ENCODE data around the gene BCR. TPM values are rescaled to one million over a fixed set of nuclear protein-coding genes. Genes with fewer than 3 reads are reported as not detected.
A peak's percentile ranks its signal among the peaks of the same experiment; 100 is the strongest.
"Not testable (repeated sequence)": the region's sequence is repeated elsewhere in the genome, so short reads cannot be mapped to it uniquely, and the experiment has no call there.

The BCR gene
- total RNA-seq, 2 donors from 2014 or later, result 43.3 to 50.3 TPM

GRCh38 chr22:23309261-23309660 is 129.0 kb downstream of the BCR start:
- not testable (repeated sequence) for H3K4me3 Mint-ChIP-seq

GRCh38 chr22:23310443-23311097 is 130.3 kb downstream of the BCR start:
- not testable (repeated sequence) for H3K27ac Mint-ChIP-seq; H3K27me3 Mint-ChIP-seq; H3K4me1 Mint-ChIP-seq; H3K4me3 Mint-ChIP-seq; ATAC-seq (replicated peaks); H3K9me3 Mint-ChIP-seq
- H3K36me3 Mint-ChIP-seq (ENCODE audit: low read depth), result peaks cover 19% of the 10 kb centered on the region

More at GRCh38 chr22:23309261-23309660, 129.0 kb downstream of the BCR start:
- not testable (repeated sequence) for H3K27me3 Mint-ChIP-seq; H3K27ac Mint-ChIP-seq; H3K9me3 Mint-ChIP-seq; H3K4me1 Mint-ChIP-seq; ATAC-seq (replicated peaks)
- peaks cover 15% of the 10 kb centered on the region for H3K36me3 Mint-ChIP-seq (ENCODE audit: low read depth)

- not testable (repeated sequence) for H3K9me3 Mint-ChIP-seq; ATAC-seq (replicated peaks); H3K27me3 Mint-ChIP-seq; H3K4me1 Mint-ChIP-seq; H3K27ac Mint-ChIP-seq; H3K4me3 Mint-ChIP-seq
- peaks cover 20% of the 10 kb centered on the region for H3K36me3 Mint-ChIP-seq (ENCODE audit: low read depth)
Measured at GRCh38 chr22:23311635-23312420, 131.5 kb downstream of the BCR start.

DNA sequence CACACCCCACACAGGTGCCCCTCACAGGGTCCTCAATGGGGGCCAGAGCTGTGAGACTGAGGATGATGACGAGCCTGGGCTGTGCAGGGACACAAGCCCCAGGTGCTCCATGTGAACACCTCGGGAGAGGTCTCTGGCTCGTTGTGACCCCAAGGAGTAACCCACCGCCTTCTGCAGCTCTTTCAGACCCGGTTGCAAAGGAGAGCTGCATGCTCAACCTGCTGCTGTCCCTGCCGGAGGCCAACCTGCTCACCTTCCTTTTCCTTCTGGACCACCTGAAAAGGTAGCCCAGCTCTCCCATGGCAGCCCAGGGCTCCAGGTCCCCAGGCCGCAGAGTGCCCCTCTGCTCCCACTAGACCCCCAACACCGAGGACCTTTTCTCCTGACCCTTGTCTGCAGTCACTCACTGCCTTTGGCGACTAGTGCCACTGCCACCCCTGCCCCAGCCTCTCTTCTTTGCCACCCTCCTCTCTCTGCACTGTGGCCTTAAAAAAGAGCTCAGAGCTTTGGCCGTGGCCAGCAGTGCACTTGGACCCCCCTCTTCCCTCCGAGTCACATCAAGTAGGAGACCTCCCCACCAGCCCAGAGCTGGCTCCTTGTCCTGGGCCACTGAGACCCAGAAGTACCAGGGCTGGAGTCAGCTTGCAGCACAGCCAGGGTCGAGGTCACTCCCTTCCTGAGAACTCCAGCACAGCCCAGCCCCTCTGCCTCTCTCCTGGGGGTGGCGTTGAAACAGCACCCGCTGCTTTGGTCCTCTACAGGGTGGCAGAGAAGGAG is 133.7 kb downstream of the BCR start:
- Mint-ChIP-seq H3K9me3 (no peaks in the 10 kb centered on the region), H3K36me3 (ENCODE audit: low read depth) (peaks cover 20% of the 10 kb centered on the region), H3K27ac (no peak overlapping the region), H3K27me3 (no peaks in the 10 kb centered on the region), H3K4me3 (no peak overlapping the region), H3K4me1 (no peaks in the 10 kb centered on the region)
- ATAC-seq (replicated peaks), result no peak

- H3K9me3 Mint-ChIP-seq, result no peaks in the 10 kb centered on the region
- no peak overlapping the region for H3K4me3 Mint-ChIP-seq
- peaks cover 20% of the 10 kb centered on the region for H3K36me3 Mint-ChIP-seq (ENCODE audit: low read depth)
- no peaks in the 10 kb centered on the region for H3K27me3 Mint-ChIP-seq
- no peak overlapping the region for H3K27ac Mint-ChIP-seq
- H3K4me1 Mint-ChIP-seq, result no peaks in the 10 kb centered on the region
- ATAC-seq (replicated peaks), result peak; percentile 56
Measured at GRCh38 chr22:23315341-23315917, 135.1 kb downstream of the BCR start.

DNA sequence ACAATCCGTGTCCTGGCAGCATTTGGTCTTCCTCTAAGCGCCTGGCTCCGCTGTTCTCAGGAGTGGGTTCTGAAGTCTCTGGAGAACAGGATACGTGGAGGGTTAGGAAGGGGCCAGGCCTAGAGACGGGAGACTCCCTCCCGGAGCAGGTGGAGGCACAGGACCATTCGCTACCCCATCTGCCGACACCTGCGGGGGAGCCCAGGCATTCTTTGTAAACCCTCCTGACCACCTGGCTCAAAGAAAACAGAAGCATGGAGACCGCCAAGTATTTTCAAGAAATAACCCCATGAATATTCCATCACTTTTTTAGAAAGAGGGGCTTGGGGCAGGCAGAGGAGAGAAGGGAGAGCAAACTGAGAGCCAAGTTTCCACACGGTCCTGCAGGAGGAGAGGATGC is 136.3 kb downstream of the BCR start:
- not testable (repeated sequence) for H3K4me3 Mint-ChIP-seq; ATAC-seq (replicated peaks); H3K4me1 Mint-ChIP-seq; H3K9me3 Mint-ChIP-seq; H3K27me3 Mint-ChIP-seq; H3K27ac Mint-ChIP-seq
- peaks cover 20% of the 10 kb centered on the region for H3K36me3 Mint-ChIP-seq (ENCODE audit: low read depth)

GRCh38 chr22:23318316-23318715 is 138.0 kb downstream of the BCR start:
- not testable (repeated sequence) for H3K27ac Mint-ChIP-seq; H3K4me1 Mint-ChIP-seq; H3K9me3 Mint-ChIP-seq; ATAC-seq (replicated peaks); H3K4me3 Mint-ChIP-seq; H3K27me3 Mint-ChIP-seq
- peaks cover 20% of the 10 kb centered on the region for H3K36me3 Mint-ChIP-seq (ENCODE audit: low read depth)

DNA sequence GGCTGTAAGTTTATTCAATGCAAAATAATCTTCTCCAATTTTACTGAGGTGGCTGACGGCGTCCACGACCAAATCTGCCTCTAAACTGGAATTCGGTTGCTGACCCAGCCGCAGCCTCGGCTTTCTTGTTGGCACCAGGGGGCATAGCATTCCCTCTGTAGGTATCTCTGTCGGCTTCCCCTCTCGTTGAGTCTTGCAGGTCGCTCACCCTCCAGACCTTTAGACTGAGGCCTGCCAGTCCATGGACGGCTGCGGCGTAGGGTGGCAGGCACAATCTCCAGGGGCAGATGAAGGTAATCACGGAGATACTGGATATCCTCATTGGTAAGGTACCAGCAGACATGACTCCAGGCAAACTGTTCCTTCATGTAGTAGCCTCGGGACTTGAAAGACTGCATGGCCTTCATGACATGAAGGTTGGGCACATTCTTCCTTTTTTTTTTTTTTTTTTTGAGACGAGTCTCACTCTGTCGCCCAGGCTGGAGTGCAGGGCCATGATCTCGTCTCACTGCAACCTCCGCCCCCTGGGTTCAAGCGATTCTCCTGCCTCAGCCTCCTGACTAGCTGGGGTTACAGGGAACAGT is 142.3 kb downstream of the BCR start:
- ATAC-seq (replicated peaks); H3K9me3 Mint-ChIP-seq; H3K36me3 Mint-ChIP-seq (ENCODE audit: low read depth); H3K4me1 Mint-ChIP-seq; H3K27ac Mint-ChIP-seq; H3K27me3 Mint-ChIP-seq; H3K4me3 Mint-ChIP-seq: not testable (repeated sequence)

DNA sequence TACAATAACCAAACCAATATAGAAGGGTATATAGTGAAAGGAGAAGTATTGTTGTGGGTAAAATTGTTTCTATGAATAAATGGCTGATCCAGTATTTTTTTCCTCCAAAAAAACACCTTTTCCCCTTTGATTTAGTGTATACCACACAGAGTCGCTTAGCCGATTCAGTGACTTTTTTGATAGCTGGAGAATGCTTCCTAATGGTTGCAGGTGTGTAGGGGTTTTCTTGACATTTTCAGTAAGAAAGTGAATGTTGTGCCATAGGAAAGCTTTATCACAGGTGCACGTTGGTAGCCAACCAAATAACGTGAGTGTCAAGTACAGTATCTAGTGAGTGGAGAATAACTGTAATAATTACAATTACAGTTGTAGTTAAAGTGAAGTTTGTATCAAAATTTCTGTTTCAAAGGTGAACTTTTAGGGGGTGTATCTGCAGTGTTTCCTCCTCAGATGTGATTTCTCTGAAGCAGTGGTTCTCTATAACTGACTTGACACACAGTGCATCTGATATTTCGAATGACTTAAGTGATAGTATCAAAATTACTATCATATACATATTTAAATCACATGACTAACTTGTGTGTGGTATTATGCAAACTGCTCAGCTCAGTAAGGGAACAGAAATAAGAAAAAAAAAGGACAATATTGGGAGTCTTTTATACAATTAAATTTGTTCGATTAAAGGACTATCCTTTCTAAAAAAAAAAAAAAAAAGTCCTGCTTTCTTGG is 143.8 kb downstream of the BCR start:
- ATAC-seq (replicated peaks), result peak; percentile 96
- not testable (repeated sequence) for H3K27ac Mint-ChIP-seq, H3K4me1 Mint-ChIP-seq

DNA sequence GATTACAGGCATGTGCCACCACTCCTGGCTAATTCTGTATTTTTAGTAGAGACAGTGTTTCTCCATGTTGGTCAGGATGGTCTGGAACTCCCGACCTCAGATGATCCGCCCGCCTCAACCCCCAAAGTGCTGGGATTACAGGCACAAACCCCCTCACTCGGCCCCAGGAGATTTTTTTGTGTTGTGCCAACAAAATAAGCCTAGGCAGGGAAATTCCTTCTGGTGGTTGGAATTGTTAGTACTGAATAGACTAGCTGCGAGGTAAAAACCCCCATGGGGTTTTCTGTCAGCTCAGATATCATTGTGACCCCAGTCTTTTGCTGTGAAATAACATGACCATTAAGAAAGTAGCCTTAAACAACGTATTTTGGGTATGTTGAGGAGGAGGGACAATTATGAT is 144.9 kb downstream of the BCR start:
- ATAC-seq (replicated peaks), result no peak
- Mint-ChIP-seq H3K36me3 (ENCODE audit: low read depth) (no peaks in the 10 kb centered on the region), H3K27ac (no peak overlapping the region), H3K4me1 (no peaks in the 10 kb centered on the region), H3K4me3 (no peak overlapping the region), H3K9me3 (no peaks in the 10 kb centered on the region), H3K27me3 (no peaks in the 10 kb centered on the region)

More for the DNA sequence above, 143.8 kb downstream of the BCR start:
- H3K9me3 Mint-ChIP-seq; H3K4me3 Mint-ChIP-seq; H3K27me3 Mint-ChIP-seq; H3K36me3 Mint-ChIP-seq (ENCODE audit: low read depth): not testable (repeated sequence)

- not testable (repeated sequence) for H3K4me3 Mint-ChIP-seq; H3K27ac Mint-ChIP-seq; H3K36me3 Mint-ChIP-seq (ENCODE audit: low read depth); H3K27me3 Mint-ChIP-seq; H3K9me3 Mint-ChIP-seq; H3K4me1 Mint-ChIP-seq
- ATAC-seq (replicated peaks), result peak; percentile 37
Measured at GRCh38 chr22:23333822-23334221, 153.5 kb downstream of the BCR start.

DNA sequence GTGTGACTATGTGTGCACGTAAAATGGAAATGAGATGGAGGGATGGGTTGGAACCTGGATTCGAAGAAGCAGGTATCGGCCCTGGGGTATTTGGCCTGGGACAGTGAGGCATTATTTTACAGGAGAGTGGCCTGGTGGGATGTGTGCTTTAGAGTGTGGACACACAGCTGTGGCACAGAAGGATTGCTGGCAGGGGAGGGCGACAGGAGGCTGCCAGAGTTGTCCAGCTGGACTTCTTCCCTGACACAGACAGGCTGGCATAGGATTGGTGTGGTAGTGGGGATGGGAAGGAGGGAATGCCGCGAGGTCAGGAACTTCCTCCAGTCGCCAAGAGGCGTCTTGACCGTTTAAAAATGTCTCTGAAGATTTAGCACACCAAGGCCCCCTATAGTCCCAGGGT is 157.4 kb downstream of the BCR start:
- not testable (repeated sequence) for H3K27me3 Mint-ChIP-seq; H3K36me3 Mint-ChIP-seq (ENCODE audit: low read depth); ATAC-seq (replicated peaks); H3K4me1 Mint-ChIP-seq; H3K27ac Mint-ChIP-seq; H3K4me3 Mint-ChIP-seq; H3K9me3 Mint-ChIP-seq

- ATAC-seq (replicated peaks); H3K27ac Mint-ChIP-seq; H3K9me3 Mint-ChIP-seq; H3K27me3 Mint-ChIP-seq; H3K4me3 Mint-ChIP-seq; H3K36me3 Mint-ChIP-seq (ENCODE audit: low read depth); H3K4me1 Mint-ChIP-seq: not testable (repeated sequence)
Measured at GRCh38 chr22:23341942-23342695, 161.8 kb downstream of the BCR start.

Data from activated T-helper 17 cell treated with anti-CD3 and anti-CD28 coated beads, Interleukin-2, amount 50 U/mL, for 72 hours (primary cell).